Stimulated activated CD4-positive, alpha-beta T cell treated with anti-CD3 and anti-CD28 coated beads, Interleukin-2, amount 100 ng/mL, for 24 hours (primary cell): ENCODE data around the gene SVBP.
"Not testable (repeated sequence)": the region's sequence is repeated elsewhere in the genome, so short reads cannot be mapped to it uniquely, and the experiment has no call there.

Experiments used
- DNase-seq, 2 donors: peaks; one replicate each; pipeline ENCODE4 v3.0.0-alpha.2; 2020

The SVBP gene, protein sequence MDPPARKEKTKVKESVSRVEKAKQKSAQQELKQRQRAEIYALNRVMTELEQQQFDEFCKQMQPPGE

DNA sequence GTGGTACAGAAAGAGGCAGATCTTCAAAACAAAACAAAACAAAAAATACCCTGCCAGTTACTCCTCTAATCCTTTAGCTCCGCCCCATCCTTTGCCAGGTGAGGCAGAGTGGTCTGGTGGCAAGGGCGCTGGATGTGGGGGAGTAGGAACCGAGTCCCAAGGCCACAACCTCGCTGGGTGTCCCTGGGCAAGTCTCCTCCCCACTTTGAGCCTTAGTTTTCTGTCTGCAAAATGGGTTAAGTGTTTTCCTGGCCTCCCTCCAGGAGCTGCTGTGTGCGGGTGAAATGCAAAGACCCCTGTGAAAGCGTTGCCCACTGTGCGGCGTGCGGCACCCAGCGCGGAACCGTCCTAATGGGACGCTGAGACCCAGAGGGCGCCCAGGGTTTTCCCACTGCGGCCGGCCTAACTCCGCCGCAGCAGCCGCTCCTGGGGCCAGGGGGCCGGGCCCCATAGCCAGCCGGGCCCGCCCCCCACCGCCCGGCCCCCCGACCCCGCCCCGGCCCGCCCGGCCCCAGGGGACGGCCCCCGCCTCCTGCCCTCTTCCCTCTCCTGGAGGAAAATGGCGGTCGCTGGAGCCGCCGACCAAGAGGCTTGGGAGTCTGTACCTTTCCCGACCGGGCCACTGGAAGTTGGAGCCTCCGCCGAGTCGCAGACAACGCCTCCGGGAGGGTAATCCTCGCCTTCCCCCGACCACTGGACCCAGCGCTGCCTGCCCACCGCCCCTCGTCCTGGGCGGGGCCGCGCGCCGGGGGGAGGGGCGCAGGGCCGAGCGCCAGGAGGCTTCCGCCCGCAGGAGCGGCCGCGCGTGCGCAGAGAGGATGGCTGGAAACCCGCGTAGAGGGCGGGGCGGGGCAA lies at the start of gene SVBP, which contains the start of gene ERMAP:
Gene SVBP, minus strand, starts transcription at position 813 of the 855 bp plus-strand sequence. CDS start 853 bp downstream, outside the sequence.
Gene ERMAP, plus strand, starts transcription at position 538 of the 855 bp plus-strand sequence. CDS start 13,327 bp downstream, outside the sequence.
- peak; percentile 95 for DNase-seq

DNA sequence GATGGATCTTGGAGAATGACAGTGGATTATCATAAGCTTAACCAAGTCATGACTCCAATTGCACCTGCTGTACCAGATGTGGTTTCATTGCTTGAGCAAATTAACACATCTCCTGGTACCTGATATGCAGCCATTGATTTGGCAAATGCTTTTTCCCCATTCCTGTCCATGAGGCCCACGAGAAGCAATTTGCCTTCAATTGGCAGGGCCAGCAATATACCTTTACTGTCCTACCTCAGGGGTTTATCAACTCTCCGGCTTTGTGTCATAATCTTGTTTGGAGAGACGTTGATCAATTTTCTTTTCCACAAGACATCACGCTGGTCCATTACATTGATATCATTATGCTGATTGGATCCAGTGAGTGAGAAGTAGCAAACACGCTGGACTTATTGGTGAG lies 49.4 kb upstream of the SVBP start:
- no peak for DNase-seq

DNA sequence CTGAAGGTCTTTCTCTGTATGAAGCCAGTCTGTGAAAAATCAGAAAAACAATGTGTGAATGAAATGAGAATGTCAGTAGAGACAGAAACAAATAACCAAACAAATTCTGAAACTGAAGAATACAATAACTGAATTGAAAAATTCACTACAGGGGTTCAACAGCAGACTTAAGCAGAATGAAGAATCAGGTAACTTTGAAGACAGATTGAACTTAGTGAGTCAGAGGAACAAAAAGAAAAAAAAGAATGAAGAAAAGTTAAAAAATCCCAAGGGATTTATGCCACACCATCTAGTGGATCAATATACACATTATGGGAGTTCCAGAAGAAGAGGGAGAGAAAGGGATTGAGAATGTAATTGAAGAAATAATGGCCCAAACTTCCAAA lies 43.8 kb upstream of the SVBP start:
- no peak for DNase-seq

DNA sequence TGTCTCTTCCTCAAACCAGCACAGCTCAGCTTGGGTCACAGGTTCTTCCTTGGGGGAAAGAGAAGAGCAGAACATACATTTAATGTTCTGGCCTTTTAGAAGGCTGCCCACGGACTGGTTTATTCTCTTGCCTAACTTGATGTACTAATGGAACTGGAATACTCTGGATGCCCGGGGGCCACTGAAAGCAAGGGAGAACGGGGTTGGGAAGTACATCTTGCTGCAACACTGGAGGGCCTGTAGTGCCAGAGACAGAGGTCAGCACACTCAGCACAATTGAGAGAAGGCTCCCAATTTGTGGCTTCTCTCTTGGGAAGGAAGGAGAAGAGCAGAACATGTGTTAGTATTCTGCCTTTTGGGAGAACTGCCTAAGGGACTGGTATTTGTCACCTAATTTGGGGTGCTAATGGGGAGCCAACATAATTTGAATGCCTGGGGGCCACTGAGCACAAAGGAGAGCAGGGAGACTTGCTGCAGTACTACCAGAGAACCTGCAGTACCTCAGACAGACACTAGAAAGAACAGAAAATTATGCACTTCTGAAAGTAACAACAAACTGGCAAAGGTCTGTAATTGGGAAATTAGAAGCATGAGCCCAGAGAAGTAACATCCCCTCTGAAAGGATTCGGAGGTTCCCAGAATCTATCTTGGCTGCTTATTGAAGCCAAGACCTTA lies 43.3 kb upstream of the SVBP start:
- no peak for DNase-seq

DNA sequence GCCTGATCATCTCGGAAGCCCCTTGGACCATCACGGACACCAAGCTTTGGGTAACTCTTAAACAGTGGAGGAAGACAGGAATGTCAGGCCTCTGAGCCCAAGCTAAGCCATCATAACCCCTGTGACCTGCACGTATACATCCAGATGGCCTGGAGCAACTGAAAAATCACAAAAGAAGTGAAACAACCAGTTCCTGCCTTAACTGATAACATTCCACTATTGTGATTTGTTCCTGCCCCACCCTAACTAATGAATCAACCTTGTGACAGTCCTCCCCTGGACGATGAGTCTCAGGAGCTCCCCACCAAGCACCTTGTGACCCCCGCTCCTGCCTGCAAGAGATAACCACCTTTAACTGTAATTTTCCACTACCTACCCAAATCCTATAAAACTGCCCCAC lies 42.2 kb upstream of the SVBP start:
- not testable (repeated sequence) for DNase-seq

DNA sequence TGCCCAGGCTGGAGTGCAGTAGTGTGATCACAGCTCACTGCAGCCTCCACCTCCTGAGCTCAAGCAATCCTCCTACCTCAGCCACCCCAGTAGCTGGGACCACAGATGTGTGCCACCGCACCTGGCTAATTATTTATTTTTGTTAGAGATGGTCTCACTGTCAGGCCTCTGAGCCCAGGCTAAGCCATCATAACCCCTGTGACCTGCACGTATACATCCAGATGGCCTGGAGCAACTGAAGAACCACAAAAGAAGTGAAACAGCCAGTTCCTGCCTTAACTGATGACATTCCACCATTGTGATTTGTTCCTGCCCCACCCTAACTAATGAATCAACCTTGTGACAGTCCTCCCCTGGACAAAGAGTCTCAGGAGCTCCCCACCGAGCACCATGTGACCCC lies 39.4 kb upstream of the SVBP start:
- not testable (repeated sequence) for DNase-seq

DNA sequence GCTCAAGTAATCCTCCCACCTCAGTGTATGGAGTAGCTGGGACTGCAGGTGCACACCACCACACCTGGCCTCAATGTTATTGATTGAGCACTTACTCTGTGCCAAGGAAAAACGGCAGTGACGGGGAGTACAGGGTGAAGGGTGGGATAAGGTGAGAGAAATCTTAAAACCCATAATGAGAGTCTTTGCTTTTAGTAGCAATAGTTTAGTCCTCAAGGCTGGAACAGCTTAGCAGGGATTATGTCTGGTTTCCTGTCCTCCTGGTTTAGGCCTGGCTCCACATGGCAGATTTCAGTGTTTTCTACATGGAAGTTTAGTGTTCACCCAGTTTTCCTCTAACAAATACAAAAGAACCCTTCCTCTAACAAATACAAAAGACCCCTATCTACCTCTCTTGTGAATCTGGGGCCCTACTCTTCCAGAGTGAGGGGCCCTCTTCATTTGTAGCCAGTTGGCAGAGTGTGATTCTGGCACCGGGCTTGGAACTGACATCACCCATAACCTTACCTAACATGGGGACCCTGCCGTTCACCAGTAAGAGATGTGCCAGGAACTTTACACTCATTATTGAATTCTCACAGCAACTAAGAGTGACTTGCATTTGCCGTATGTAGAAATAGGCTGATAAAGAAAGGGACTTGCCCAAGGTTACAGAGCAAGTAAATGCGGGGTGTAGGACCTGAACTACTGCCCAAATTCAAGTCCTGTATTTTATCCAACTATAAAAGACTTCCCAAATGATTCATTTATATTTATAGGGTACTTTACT lies 36.1 kb upstream of the SVBP start:
- DNase-seq, result no peak

DNA sequence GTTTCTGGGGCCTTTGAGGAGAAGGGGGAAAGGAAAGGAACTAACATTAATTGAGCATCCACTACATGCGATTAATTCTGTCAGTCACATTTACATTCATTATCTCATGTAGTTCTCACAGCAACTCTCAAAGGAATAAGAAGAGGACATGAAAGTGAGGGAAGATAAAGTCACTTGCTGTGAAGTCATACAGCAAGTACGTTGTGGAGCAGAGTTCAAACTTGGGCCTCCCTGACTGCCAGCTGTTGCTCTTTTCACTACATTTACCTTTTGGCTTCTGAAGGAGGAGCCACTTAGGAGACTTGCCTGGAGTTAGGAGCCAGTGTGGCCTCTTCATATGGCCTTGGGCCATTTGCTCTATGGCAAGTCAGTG lies 35.4 kb upstream of the SVBP start:
- DNase-seq, result no peak

DNA sequence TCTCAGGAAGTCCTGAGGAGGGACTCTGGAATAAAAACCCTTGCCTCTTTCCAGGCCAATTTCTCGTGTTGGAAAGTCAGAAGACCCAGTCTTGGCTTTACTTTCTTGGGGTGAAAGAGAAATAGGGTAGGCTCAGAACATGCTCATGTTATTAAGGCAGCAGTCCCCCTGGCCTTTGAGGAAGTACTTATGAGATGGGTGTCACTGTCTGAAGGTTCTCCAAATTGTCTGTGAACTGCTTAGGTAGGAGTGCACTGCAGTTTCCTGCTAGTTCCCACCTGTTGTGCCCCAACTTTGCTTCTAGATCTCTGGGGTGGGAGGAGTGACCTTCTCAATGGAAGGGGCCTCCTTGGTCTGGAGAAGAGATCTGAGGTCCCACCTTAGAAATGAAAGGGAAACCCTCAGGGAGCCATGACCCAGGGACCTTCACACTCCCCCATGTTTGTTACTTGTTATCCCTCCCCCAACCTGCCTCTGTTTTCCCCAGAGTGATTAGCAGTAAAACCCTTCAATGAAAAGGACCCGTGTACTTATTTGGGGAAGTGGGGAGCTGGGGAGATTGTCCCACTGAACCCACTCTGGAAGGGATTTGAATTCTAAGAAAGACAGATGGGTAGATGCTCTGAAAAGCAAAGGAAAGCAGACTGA lies 34.9 kb upstream of the SVBP start:
- DNase-seq, result no peak

DNA sequence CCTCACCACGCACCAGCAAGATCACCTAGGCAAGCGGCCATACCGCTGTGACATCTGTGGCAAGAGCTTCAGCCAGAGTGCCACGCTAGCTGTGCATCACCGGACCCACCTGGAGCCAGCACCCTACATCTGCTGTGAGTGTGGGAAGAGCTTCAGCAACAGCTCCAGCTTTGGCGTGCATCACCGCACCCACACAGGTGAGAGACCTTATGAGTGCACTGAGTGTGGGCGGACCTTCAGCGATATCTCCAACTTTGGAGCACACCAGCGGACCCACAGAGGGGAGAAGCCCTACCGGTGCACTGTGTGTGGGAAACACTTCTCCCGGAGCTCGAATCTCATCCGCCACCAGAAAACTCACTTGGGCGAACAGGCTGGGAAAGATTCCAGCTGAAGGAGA lies 34.2 kb upstream of the SVBP start:
- DNase-seq, result no peak

DNA sequence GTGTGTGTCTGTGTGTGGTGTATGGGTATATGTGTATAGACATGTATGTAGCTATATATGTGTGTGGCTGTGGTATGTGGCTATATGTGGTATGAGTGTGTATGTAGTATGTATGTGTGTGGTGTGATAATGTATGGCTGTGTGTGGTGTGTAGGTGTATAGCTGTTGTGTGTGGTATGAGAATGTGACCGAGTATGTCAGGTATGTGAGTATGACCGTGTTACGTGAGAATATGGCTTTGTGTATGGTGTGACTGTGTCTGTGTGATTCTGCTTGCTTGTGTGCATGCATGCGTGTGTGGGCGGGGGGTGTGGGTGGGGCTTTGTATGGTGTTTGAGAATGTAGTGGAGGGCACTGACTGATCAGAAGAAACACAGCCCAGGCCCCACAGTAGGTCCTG lies 32.7 kb upstream of the SVBP start:
- no peak for DNase-seq

DNA sequence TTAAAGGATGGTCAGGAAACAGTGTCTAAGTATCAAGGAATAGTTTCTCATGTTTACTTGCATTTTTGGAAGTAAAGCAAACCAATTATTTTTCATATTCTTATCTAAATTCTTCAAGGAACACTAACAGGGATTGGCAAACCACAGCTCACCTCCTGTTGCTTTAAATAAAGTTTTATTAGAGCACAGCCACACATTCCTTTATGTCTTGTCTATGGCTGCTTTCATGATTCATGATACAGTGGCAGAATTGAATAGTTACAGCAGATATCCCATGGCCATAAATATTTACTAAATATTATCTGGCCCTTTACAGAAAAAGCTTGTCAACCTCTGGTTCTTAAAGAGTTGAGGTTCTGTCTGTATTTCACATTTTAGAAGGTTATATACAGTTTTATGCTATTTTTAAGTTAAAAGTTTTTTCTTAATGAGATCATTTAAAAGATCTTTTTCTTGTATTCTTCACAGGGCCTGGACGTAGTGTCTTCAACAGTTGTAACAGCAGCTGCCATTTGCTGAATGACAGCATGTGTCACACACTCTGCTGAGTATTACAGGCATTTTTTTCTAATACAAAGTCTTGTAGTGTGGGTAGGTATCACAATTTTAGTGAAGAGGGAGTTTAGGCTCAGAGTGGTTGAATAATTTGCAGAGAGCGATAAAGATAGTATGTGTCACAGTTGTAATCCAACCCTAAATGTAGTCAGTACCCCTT lies 31.8 kb upstream of the SVBP start:
- no peak for DNase-seq

DNA sequence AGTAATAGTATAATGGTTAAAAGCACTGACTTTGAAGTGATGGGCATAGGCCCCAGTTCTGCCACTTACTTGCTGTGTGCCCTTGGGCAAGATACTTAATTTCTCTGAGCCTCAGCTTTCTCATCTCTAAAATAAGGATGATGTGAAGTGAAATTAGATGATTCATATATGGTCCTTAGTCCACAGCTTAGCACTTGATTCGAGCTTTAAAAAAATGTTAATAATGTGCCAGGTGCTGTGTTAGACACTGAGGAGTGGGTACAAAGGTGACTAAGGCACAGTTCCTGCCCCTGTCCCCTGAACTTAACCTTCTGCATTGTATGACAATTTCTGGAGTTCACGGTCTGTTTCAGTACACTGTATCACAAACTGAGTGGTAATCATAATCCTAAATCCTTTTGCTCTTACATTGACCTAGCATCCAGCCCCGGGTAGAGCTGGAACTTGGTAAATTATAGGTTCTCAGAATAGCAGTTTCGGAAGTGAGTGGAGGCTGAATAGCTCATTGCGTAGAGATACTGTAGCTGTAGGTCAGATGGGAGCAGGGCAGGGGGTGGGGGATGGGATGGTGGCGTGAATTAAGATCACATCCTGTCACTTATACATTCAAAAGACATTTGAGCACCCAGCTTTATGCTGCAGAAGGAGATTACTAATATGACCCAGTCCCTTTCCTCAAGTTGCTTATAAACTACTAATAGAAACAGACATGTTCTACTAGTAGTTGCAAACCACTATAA lies 30.7 kb upstream of the SVBP start:
- peak in 1 of 2 donors; percentile 17 for DNase-seq

DNA sequence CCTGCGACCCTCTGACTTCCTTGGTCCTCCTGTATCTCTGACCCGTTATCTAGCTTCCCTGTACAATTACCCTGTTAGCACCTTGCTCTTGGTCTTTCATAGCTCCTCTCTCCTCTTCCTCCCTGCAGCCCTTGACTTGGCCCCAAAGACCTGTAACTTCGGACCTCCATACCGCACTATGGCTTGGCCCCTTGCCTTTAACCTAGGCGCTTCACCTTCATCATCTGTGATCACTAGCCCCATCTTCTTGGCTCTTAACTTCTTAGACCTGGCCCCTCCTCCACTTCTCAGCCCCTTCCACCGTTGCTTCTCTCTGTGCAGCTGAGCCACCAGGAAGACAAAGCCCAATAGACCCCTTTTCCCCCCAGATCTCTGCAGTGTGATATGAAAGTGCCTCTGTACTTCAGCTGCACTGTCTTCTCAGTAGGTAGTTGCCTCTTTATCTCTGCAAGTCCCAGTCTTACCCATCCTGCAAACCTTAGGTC lies 30.0 kb upstream of the SVBP start:
- peak in 1 of 2 donors; percentile 2 for DNase-seq

DNA sequence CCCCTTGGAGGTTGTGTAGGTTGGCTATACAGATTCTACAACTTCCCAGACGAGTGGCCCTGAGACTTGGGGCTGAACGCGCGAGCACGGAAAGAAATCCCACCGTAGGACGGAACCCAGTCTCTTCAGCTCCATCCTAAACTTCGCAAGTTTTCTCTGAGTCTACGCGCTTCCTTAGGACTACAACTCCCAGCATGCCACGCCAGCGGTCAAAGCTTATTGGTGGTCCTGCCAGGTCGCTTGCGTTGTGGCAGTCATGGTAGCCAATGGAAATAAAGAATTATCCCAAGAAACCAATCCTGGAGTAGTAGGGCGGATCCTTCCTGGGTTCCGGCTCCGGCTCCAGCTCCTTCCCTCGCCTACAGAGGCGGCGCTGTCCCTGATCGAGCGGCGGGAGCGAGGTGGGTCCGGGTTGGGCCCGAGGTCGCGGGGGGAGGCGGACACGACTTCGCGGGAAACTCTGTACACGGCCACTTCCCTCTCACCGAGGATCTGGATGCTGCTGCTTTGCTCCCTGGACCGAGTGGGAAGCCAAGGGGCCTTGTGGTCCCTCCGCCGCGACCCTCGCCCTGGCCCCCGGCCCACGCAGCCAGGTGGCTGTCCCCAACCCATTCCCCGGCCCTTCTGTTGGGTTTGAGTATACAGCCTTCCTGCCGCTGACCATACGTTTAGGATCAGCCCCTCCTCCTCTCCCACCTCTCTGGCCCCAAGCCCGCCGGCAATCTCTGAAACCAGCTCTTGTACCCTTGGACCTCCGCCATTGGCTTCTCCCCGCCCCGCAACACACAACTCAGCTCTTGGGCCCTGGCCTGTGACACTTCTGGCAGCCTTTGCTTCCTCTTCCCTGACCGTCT lies 29.3 kb upstream of the SVBP start, which contains the start of gene ZNF691:
Gene ZNF691, plus strand, starts transcription at position 357 of the 854 bp plus-strand sequence. CDS start 3,046 bp downstream, outside the sequence.
- peak; percentile 88 for DNase-seq

DNA sequence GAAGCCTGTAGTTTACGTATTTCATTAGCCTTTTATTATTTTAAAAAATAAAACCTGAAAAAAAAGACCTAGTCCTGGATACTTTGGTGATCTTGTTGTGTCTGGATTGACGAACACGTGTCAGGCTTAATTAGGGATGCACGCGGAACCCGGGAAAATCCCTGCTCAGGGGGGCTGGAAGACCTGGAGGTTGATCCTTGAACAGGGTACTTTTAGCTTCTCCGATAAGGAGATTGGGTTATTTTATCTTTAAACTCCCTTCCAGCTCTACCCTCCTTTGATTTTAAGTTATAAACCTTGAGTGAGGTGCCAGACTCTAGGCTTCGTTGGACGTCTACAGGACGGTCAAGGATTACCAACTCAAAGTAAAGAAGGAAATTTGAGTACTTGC lies 28.7 kb upstream of the SVBP start:
- peak in 1 of 2 donors; percentile 20 for DNase-seq

DNA sequence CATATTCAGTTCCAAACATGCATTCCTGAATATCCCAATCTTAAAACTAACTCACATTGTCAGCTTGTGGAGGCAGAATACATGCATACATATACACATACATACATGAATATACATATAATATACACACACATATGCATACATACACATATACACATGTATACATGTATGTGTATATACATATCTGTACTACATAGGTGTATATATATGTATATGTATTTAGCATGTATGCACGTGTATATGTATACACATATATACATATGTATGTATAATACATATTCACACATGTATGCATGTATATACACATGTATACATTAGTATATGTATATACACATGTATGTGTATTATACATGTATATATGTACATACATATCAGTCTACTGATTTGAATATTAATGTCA lies 28.0 kb upstream of the SVBP start:
- DNase-seq, result no peak

DNA sequence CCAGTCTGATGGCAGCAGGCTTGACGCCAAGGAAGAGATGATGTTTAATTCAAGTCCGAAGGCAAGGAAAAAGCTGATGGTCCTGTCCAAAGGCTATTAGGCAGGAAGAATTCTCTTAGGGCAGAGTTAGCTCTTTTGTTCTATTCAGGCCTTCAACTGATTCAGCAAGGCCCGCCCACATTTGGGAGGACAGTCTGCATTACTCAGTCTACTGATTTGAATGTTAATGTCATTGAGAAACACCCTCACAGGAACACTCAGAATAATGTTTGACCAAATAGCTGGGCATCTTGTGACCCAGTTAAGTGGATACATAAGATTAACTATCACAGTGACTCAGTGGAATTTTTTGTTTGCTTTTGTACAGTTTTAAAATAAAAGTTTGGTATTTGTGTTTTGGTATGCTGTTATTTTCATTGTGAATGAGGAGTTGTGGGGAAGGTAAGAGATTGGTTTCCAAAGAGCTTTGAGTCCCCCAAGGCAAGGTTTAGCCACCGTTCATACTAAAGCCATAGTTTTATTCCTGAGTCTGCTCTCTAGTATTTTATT lies 27.5 kb upstream of the SVBP start:
- no peak for DNase-seq

DNA sequence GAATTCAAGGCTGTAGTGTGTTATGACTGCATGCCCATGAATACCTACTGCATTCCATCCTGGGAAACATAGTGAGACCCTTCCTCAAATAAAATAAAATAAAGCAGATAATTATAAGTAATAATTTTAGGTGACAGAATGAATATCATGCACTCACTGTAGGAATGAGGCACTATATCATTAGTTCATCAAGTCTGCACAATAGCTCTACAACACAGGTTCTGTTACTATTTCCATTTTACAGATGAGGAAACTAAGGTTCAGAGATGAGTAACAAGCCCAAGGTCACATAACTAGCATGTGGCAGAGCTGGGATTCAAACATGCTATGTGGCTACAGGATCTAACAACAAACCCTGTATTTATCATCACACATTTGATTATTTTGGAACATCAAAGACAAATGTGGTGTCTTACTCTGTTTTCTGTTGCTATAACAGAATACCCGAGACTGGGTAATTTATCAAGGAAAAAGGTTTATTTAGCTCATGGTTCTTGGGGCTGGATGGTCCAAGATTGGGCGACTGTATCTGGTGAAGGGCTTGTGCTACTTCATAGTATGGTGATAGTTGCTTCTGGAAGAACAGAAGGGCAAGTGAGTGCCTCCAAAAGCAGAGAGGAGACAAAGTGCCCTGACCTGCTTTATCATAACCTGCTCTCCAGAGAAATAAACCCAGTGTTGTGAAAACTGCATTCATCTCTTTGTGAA lies 24.4 kb upstream of the SVBP start:
- DNase-seq, result no peak
